Parathyroid adenoma (tissue), 2 donors: ENCODE data around the gene ELN.

Source experiments
- H2AFZ ChIP-seq: fragments of 300-600 bp; sonication (generic); one replicate; pipeline ENCODE4 v1.7.0; 2017; ENCODE audit warnings: antibody characterized with exemption, mild to moderate bottlenecking
- H3K27ac ChIP-seq: fragments of 300-600 bp; sonication (generic); one replicate; pipeline ENCODE4 v1.7.0; 2017
- H3K27me3 ChIP-seq: fragments of 300-600 bp; sonication (generic); one replicate; pipeline ENCODE4 v1.7.0; 2017; ENCODE audit warnings: low read length; ENCODE audit not compliant: control insufficient read depth, insufficient read depth
- H3K36me3 ChIP-seq: fragments of 300-600 bp; sonication (generic); one replicate; pipeline ENCODE4 v1.7.0; 2017; ENCODE audit warnings: low read length; ENCODE audit not compliant: control insufficient read depth, insufficient read depth
- H3K4me1 ChIP-seq: fragments of 300-600 bp; sonication (generic); one replicate; pipeline ENCODE4 v1.7.0; 2017; ENCODE audit warnings: control low read depth
- H3K4me2 ChIP-seq: fragments of 300-600 bp; sonication (generic); one replicate; pipeline ENCODE4 v1.7.0; 2017; ENCODE audit warnings: low read length
- H3K4me3 ChIP-seq: fragments of 300-600 bp; sonication (generic); one replicate; pipeline ENCODE4 v1.7.0; 2017; ENCODE audit warnings: low read depth, low read length
- H3K79me2 ChIP-seq: fragments of 300-600 bp; sonication (generic); one replicate; pipeline ENCODE4 v1.7.0; 2017; ENCODE audit warnings: control low read depth
- H3K9ac ChIP-seq: fragments of 300-600 bp; sonication (generic); one replicate; pipeline ENCODE4 v1.7.0; 2017; ENCODE audit warnings: mild to moderate bottlenecking
- H3K9me3 ChIP-seq: fragments of 300-600 bp; sonication (generic); one replicate; pipeline ENCODE4 v1.7.0; 2017; ENCODE audit warnings: low read length; ENCODE audit not compliant: control insufficient read depth
- TF ChIP-seq, protein P1 (sequence below): fragments of 300-600 bp; sonication (generic); IDR thresholded peaks from one replicate; pipeline ENCODE4 v1.7.0; 2017; ENCODE audit warnings: antibody characterized with exemption, mild to moderate bottlenecking
- donor health status: primary hyperparathyroidism.

ELN gene

DNA sequence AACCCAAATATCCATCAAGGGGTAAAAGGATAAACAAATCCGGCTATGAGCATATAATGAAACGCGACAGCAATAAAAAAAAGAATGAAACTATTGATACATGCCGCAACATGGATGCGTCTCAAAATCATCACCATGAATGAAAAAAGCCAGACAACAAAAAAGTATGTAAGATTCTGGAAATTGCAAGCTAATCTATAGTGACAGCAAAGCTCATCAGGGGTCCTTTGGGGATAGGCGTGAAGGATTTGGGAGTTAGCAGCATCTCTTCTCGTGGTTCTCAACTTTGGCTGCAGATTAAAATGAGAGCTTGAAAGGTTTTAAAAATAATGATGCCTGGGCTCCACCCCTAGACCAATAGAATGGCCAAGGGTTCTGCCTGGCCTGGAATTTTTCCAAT is 46.0 kb upstream of the ELN start:
- TF ChIP-seq, protein P1, sequence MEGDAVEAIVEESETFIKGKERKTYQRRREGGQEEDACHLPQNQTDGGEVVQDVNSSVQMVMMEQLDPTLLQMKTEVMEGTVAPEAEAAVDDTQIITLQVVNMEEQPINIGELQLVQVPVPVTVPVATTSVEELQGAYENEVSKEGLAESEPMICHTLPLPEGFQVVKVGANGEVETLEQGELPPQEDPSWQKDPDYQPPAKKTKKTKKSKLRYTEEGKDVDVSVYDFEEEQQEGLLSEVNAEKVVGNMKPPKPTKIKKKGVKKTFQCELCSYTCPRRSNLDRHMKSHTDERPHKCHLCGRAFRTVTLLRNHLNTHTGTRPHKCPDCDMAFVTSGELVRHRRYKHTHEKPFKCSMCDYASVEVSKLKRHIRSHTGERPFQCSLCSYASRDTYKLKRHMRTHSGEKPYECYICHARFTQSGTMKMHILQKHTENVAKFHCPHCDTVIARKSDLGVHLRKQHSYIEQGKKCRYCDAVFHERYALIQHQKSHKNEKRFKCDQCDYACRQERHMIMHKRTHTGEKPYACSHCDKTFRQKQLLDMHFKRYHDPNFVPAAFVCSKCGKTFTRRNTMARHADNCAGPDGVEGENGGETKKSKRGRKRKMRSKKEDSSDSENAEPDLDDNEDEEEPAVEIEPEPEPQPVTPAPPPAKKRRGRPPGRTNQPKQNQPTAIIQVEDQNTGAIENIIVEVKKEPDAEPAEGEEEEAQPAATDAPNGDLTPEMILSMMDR: no peak
- Histone ChIP-seq H3K9ac (no peak overlapping the region), H3K79me2 (no peaks in the 10 kb centered on the region), H3K4me3 (no peak overlapping the region), H3K9me3 (no peaks in the 10 kb centered on the region), H3K27ac (no peak overlapping the region), H3K4me2 (no peak overlapping the region), H3K27me3 (no peaks in the 10 kb centered on the region), H2AFZ (no peak overlapping the region), H3K4me1 (no peaks in the 10 kb centered on the region), H3K36me3 (no peaks in the 10 kb centered on the region)

DNA sequence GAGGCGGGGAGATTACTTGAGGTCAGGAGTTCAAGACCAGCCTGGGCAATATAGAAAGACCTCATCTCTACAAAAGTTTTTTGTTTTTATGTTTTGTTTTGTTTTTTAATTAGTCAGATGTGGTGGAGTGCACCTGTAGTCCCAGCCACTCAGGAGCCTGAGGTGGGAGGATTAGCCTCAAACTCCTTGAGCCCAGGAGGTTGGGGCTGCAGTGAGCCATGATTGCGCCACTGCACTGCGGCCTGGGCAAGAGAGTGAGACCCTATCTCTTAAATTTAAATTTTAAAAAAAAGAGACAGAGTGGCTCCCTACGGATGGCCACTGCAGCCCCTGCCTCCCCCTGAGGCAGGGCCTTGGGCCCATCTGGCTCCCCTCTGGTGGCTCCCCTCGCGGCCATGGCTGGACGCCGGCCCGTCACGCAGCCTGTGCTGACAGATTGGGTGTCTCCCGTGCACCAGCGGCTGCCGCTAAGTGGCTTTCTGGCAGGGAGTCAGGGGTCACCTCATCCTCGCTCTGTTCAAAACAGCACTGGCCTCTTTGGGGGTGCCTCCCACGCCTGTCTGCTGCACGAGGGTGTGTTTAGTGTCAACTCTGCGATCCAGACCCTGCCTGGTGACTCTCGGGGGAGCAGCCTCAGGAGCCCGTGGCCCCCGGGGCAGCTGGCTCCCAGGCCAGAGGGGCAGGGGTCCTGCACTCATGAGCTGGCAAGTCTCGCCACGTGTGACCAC is 44.4 kb upstream of the ELN start:
- H3K4me2 ChIP-seq: no peak overlapping the region
- no peak overlapping the region for H2AFZ ChIP-seq
- H3K79me2 ChIP-seq: no peaks in the 10 kb centered on the region
- no peaks in the 10 kb centered on the region for H3K4me1 ChIP-seq
- H3K27ac ChIP-seq: no peak overlapping the region
- H3K9ac ChIP-seq: no peak overlapping the region
- TF ChIP-seq, protein P1: no peak
- no peaks in the 10 kb centered on the region for H3K27me3 ChIP-seq
- no peaks in the 10 kb centered on the region for H3K9me3 ChIP-seq
- H3K4me3 ChIP-seq: no peak overlapping the region
- no peaks in the 10 kb centered on the region for H3K36me3 ChIP-seq

DNA sequence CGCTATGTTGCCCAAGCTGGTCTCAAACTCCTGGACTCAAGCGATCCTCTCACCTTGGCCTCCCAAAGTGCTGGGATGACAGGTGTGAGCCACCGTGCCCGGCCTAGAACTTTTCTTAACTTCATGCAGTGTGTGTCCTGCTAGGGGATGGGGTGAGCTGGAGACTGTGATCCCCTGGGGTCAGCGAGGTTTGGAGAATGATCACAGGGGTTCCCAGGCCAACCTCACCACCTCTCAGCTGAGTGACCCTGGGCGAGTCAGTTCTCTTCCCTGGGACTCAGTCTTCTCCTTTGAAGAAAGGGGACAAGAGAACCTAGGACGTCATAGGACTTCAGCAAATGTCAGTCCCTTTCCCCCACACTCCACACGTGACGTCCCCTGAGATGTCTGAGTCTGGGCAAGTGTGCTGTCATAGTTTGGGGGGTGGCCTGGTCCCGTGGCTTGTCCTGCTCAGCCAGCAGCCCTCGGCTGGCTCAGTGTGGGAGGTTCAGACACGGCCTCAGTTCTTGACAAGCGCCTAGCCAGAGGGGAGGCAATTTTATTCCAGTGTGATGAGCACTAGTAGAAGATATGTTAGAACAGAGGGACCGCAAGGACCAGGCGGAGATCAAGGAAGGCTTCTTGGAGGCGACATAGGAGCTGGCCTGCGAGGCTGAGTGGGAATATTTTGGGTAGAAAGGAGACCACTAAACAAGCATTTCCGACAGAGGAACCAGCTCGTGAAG is 43.3 kb upstream of the ELN start:
- H3K4me2 ChIP-seq: no peak overlapping the region
- H3K4me1 ChIP-seq: no peaks in the 10 kb centered on the region
- TF ChIP-seq, protein P1: no peak
- H3K27me3 ChIP-seq: no peaks in the 10 kb centered on the region
- H3K79me2 ChIP-seq: no peaks in the 10 kb centered on the region
- H3K9me3 ChIP-seq: no peaks in the 10 kb centered on the region
- no peak overlapping the region for H2AFZ ChIP-seq
- H3K9ac ChIP-seq: no peak overlapping the region
- no peak overlapping the region for H3K27ac ChIP-seq
- no peak overlapping the region for H3K4me3 ChIP-seq
- no peaks in the 10 kb centered on the region for H3K36me3 ChIP-seq

DNA sequence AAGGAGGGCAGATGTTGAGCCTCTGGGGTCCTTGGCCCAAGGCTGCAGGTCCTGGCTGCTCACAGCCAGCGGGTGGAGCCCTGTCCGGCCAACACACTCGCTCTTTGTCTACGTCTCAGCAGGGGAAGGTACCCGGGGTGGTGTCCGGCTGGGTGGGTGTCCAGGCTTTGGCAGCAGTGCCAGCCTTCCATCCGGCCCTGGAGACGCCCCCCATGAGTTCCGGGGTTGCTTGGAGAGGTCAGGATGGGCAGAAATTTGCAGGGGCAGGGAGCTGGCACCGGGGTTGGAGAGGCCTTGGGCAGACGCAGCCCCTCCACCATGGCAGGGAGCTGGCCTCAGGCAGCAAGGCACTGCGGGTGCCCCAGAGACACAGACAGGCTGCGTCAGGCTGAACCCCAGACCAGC is 42.2 kb upstream of the ELN start:
- Histone ChIP-seq H3K27ac (no peak overlapping the region), H3K9me3 (no peaks in the 10 kb centered on the region), H3K27me3 (no peaks in the 10 kb centered on the region), H3K4me1 (no peaks in the 10 kb centered on the region), H3K79me2 (no peaks in the 10 kb centered on the region), H3K4me3 (no peak overlapping the region), H3K9ac (no peak overlapping the region), H2AFZ (no peak overlapping the region), H3K4me2 (no peak overlapping the region), H3K36me3 (no peaks in the 10 kb centered on the region)
- TF ChIP-seq, protein P1: no peak
